NCI-H1436 treated with DMSO at 0.1 percent for 48 hours (cell line): ENCODE data around the gene SYNM.

Experiments
- DNase-seq: peaks from one replicate; lab custom pipeline; 2025; lab: John Stamatoyannopoulos, UW

The SYNM gene

DNA sequence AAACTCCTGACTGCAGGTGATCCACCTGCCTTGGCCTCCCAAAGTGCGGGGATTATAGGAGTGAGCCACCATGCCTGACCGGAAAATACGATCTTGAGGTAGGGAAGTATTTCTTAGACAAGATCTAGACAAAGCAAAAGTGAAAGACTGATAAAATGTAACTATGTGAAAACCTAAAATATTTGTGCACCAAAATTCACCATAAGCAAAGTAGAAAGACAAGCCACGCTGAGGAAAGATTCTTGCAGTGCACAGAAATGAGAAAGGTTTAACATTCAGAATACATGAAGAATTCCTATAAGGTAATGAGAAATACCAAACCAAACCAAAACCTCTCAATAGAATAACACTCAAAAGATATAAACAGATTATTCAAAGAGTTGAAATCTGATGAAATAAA lies 35.7 kb downstream of the SYNM start:
- DNase-seq: no peak

DNA sequence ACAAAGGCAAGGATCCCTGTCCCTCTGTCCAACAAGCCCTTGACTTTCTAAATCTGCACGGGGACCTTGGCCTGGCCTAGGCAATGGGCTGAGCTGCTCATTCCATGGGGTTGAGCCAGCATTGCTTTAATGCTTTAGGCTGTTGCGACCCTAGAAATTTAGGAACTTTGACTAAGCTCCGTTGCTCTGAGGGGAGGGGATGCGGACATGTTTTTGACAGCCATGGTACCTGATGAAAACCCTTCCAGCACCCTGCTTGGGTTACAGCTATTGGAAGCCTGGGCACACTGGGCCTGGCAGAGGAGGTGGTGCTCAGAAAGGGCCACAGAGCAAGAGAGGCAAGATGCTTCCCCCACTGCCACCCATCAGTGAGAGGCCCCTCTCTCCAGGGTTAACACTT lies 37.1 kb downstream of the SYNM start:
- DNase-seq: no peak

DNA sequence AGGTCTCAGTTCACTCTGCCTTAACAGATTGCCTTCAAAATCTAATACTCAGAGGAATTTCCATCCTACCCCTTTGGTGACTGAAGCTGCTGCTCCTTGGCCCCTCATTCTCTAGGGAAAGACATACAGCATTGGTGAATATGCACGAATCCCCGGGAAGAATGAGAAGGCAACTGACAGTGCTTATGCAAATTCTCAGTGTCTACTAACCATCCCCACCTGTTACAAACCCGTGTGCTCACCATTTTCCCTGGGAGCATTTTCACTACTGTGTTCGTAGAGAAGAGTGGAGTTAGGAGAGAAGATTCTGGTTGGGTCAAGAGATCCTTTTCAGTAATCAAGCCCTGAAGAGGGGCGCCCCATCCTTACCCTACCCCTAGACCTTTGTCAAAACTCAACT lies 37.7 kb downstream of the SYNM start:
- no peak for DNase-seq

DNA sequence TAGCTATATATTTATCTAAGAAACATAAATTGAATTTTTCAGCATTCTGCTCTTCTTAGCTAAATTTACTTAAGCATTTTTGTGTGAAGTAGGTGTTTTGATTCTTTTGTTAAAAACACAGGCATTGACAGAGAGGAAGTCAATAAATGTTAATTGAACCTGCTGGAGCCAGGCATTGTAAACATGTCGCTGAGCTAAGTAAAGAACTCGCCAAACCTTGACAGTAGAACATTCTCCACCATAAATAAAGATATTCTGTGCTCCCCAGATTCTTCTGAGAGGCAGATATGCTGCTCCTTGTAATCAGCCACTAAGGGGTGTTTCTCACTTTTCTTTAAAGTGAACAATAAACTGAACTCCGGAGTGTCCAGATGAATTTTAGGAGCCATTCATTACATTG lies 38.4 kb downstream of the SYNM start:
- no peak for DNase-seq

DNA sequence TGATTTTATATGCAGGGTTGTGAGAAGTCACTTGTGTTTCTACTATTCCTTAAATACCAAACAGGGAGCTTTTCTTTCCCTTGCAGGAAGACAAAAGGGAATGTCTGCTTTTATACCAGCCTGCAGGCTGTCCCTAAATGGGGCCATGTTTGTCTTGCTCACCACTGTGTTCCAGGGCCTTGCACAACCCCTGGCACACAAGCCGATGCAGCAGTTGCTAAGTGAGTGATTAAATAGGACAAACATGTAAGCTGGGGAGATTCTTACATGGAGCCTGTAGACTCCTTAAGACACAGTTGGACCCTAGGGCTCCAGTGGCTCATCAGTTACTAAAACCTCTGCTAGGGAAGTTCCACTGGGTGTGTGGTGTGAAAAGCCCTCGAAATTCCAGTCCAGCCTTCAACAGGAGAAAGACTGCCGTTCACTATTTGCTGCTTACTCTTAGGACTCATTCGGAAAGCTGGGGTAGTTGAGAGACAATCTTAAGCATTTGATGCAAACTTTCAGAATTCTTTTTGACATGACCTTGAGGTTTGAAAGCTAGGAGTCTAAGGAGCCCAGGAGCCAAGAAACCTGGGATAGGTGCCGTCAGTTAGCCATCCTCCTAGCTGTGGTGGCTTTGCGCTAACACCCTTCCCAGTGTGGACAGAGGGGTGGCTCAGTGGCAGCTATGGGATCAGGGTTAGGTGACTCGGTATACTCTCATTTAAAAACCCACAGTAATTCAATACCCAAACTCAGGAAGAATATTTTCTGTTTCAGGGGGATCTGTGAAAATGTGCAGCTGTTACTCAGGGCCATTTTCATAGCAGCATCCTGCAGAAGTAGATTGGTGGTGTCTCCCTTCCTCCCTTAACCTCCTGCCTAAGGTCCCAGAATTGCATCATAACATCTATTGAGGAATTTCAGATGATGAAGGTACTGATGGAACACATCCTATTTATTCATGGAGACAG lies 39.1 kb downstream of the SYNM start:
- no peak for DNase-seq

DNA sequence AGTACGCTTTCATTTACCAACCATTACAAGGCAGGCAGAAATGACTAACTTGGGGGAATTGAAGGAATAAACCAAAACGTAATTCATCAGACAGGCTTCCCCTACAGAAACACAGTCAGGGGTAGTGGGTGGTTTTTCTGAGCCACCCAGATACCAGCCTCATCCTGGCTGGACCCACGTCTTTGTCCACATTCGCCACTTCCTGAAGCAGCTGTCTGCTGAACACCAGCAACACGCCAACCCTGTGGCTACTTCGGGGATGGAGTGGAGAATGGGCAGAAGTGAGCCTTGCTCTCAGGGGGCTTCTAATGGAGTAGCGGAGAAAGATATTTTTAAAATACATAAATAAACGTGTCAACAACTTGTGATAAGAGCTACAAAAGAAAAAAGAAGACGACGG lies 40.1 kb downstream of the SYNM start:
- DNase-seq: no peak

DNA sequence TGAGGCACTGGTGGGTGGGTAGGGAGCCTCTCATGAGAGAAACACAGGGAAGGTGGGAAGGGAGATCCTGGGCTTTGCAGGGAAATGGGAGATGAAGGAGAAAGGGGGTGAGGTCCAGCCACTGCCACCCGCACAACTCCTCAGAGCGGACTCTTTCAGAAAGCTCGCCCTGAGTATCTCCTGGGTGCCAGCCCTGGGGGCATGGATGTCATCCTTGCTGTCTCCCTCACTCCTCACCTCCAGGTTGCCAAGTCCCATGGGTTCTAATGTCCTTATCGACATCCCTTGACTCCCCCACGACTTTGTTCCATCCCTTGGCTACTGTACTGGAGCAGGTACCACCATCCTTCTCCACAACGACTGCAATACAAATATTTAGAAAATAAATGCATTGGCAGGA lies 40.9 kb downstream of the SYNM start:
- DNase-seq: no peak

DNA sequence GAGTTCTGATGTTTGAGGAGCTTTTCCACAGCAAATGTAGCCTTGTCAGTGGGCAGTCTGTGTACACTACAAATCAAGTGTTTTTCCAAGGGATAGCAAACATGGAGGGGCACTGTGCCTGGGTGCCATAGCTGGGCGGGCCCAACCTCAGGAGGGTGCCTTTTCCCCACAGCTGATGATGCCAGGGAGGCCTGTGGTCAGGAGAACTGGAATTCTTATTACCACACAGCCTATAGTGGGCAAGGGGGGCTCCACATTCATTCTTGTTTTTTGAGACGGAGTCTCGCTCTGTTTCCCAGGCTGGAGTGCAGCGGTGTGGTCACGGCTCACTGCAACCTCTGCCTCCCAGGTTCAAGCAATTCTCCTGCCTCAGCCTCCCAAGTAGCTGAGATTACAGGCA lies 41.8 kb downstream of the SYNM start:
- no peak for DNase-seq

DNA sequence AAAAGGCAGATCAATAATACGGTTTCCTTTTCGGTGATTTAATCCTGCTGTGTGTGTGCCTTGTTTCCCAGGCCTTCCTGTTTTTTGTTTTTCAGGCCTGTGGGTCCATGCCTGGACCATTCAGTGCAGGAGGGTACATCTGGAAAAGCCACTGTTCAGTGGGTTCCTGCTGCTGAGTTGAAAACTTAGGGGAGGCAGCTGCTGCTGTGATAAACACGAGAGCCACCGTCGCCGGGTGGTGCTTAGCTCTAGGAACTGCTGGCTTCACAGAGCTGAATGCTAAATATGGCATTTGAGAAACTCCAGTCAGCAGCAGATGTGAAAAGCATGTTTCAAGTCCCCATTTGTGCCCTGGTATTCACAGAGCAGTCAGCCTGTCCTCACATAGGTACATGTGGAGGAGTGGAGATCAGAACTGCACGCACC lies 44.0 kb downstream of the SYNM start:
- DNase-seq: no peak

DNA sequence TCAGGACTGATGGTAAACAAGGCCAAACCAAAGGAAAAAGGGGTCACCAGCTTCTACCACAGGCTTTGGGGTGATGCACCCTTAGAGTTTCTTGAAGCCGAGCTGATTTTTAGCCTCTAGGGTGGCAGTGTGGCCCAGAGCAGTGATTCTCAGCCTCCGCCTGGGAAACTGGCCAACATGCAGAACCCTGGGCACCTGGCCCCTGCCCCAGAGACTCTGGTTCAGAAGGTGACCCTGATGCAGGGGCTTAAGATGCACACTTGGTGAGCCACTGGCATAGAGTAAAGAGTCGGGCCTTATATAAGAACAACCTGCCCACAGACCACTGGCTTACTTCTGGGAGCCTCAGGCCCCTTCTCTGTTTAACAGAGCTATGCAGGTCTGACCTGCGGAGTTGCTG lies 44.5 kb downstream of the SYNM start:
- DNase-seq: no peak

DNA sequence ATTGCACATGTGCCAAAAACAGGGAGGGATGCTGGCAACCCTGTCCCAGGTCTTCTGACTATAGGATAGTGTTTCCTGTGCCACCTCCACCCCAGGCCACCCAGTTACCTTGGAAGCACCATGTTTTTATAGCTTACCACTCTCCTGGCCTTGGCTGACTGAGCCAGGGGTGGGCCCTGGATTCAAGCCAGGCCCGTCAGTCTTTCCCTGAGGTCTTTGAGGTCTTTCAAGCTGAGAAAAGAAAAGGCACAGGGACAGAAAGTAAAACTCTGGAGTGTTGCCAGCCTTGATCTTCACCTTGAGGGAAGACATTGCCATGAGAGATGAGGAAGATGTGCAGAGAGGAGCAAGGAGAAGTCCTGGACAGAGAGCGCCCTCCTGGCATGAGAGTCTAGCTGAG lies 46.3 kb downstream of the SYNM start:
- no peak for DNase-seq

DNA sequence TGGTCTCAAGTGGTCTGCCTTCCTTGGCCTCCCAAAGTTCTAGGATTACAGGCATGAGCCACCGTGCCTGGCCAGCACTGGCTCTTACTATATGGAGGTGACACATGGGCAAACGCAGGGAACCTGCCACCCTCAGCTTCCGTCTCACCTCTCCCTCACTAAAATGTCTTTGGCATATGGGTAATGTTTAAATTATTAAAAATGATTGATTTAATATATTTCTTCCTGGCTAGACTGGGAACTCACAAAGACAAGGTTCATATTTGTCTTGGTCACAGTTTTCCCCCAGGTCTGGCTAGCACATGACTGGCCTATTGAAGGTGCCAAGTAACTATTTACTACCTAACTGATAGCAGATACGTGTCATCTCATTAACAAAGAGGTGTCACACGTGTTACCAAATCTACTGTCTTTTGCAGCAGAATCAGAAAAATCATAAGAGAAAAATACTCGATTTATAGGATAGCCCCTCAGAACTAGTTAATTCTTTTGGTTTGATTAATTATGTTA lies 48.2 kb downstream of the SYNM start:
- no peak for DNase-seq

DNA sequence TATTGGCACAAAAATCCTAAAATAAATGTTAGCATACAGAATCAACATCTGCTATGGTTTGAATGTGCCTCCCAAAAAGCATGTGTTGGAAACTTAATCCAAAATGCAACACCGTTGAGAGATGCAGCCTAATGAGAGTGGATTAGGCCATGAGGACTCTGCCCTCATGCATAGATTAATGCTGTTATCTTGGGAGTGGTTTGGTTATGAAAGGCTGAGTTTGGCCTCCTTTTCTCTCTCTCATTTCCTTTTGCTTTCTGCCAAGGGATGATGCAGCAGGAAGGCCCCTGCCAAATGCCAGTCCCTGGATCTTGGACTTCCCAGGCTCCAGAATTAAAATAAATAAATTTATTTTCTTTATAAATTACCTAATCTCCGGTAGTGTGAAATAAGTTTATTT lies 49.4 kb downstream of the SYNM start:
- DNase-seq: no peak

DNA sequence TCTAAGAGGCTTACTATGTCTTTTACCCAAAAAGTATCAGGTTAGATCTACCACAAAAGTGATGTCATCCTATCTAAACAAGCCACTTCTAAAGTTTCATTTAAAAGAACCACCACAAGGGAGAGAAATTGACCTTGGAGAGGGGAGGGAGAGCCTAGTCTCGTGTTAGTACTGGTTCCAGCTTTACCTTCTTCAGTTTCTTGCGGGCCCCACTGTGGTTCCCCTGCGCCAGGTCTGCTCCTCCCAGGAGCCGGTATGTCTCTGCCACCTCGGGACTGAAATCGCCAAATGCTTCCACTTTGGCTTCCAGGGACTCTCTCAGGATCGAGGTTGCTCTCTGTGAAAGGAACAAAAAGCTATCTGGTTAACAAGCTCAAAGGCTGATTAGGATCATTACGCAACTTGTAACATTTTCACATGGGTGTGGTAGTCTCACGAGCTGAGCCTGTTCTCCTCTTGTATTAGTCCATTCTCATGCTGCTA lies 51.1 kb downstream of the SYNM start:
- no peak for DNase-seq

DNA sequence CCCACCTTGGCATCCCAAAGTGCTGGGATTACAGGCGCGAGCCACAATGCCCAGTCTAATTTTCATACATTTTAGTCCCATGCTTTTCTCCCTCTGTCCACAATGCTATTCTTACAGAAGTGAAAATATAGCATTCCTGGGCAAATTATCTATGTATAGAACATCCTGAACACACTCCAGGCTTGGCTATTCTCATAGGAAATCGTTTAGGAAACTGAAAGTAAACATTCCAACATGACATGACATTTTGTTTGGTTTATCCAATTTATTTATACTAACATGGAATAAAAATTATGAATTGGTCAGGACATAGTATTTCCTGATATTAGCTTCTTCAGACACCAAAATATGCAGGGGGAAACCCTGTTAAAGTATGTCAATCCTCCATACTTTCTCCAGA lies 52.6 kb downstream of the SYNM start:
- no peak for DNase-seq

DNA sequence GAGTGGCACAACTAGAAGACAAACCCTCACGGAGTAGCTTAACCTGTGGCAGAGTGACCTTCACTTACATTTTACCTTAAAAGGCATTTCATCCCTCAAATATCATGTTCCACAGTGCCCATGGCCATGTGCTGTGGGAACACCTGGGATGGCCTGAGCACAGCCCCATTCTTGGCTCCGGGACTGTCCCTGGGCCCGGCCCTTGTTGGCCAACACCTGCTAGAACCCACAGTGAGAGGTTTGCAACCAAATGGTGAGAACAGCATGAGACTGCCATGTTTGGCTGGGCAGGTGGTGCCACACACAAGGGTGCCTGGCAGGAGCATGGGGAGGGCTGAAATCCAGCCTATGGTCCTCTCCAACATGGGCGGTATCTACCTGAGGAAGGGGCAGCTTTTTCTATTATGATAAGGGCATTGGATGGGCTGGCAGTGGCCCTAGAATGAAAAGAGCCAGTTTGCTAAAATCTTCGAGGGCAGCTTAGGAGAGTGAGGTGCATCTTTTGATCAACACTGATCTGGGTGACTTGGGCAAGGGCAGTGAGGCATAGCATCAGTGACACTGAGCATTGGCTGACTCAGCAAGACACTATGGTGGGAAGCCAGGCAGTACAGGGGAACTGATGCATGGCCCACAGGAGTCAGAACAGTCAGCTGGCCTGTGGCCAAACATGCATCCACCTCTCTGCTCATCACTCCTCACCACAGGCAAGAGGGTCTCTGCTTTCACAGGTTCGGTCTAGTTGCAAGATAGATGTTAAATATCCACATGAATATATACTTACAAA lies 53.9 kb downstream of the SYNM start:
- DNase-seq: no peak

DNA sequence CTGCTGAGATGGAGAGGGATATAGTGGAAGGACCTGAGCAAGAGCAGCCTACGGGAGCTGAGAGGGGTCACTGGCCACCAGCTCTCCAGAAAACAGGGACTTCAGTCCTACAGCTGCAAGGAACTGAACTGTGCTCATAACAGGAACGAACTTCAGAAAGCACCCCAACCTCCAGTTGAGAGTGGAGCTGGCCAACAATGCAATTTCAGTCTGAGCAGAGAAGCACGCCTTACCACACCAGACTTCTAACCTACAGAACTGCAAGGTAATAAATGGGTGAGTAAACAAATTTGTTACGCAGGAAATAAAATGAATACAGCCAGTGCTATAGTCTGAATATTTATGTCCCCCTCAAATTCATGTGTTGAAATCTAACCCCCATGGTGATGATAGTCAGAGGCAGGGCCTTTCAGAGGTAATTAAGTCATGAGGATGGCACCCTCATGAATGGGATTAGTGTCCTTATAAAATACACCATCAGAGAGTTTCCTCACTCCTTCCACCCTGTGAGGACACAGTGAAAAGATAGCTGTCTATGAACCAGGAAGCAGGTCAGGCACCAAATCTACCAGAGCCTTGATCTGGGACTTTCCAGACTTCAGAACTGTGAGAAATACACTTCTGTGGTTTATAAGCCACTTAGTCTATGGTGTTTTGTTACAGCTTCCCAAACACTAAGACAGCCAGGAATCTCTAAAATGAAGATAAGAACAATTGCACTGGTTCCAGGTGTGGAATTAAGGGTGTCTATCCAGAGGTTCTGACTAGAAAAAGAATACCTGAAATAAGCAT lies 58.6 kb downstream of the SYNM start:
- no peak for DNase-seq

DNA sequence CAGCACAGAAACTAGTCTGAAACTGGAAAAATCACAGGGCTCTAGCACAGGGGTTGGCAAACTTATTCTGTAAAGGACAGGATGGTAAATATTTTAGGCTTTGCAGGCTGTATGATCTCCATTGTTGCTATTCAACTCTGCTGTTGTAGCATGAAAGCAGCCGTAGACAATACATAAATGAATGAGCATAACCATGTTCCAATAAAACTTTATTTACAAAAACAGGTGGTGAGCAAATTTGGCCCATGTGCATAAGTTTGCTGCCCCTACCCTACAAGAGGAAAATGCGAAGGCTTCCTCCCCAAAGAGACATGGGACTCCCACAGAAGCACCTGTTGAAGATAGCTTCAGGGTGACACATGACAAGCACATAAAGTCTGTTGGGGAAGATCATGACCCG lies 59.2 kb downstream of the SYNM start:
- DNase-seq: no peak

DNA sequence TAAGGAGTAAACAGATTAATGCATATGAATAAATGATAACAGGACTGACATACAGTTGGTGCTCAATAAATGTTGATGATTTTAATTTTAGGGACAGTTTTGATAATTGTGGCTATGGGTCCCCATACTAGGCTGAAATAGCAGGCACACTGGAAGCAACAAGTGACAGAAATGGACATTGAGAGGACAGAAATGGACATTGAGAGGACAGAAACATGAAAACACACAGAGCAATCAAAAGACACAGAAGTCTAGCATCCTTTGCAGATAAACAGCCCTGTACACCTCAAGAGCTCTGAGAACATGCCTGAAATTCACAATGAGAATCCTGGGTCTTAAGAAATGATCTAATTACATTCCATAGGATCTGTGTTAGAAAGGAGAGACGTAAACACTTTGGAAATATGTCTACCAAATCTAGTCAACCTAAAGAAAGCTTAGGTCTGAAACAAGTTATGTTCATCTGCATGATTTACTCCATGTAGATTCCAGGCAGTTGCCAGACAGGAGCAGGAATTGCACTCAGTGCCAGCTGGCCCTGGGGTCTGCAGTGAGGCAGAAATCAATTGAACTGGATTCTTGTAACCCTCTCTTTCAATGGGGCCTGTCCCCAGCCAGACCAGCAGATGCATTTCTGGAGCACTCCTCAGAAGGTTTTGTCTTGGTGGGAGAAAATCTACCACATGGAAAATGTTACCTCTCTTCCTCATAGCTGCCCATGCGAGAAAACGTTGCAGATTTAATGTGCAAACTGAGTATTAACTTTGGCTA lies 60.3 kb downstream of the SYNM start:
- no peak for DNase-seq

DNA sequence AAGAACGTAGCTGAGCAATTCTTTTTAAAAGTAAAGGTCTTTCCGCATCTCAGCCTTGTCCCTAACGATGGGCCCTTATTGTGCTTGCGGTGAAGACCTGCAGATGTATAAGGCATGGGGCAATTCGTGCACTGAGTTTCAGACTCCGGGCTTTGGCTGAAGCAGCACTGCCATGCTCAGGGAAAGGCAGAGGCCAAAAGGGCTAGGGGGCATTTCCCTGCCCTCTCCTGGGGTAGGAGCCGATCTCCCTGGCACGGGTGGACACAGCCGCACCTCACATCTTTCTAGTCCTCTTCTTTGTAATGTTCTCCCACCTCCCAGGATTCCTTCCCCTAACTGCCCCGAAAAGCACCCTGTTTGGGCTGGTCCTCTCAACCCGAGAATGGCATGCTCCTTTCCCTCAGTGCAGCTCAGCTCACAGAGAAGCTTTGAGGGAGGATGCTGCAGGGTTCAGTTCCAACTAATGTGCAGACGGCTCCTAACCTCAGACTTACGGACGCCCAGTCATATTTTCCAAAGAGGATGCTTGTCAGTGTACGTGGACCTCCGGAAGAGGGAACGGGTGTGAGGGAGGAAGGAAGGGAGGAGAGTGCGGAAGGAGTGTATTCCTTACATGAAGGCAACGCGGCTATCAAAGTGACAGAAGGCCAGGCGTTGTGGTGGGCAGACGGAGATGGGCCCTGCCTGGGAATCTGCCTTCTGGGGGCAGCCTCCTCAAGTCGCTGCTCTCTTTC lies 61.2 kb downstream of the SYNM start:
- DNase-seq: no peak

DNA sequence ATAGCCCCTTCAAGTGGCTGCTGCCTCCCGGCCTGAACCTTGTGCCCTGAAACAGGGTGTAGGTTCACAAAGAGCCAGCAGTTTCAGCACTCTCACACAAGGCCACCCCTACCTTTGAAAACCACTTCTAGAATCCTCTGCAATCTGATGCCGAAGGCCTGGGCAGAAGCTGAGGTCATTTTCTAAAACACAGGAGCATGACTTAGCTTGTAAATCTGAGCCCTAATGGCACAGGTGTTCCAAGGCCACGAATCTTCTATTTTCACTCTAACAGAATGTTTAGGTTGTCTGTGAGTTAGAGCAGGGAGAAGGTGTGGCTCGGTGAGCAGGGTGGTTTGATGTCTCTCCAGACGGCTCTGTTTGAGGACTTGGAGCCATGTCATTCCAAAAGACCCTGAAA lies 62.3 kb downstream of the SYNM start:
- DNase-seq: no peak
